Measurements from ENCODE around the gene ETV4.

DNA sequence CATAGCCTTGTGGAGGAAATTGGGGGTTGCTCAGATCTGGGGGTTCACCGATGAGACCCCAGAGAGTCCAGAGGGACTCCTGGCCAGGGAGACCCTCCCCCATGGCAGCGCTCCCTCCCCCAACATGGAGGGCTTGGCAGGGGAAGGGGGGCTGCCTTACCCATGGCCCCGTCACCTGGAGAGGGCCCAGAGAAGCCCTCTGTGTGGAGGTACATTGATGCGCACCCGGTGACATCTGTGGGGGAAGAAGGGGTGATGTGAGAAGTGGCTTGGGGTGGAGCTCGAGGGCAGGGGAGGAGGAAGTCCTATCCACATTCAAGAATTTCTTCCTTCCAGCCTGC, 16.2 kb downstream of the ETV4 start:
- TF ChIP-seq, protein P1, sequence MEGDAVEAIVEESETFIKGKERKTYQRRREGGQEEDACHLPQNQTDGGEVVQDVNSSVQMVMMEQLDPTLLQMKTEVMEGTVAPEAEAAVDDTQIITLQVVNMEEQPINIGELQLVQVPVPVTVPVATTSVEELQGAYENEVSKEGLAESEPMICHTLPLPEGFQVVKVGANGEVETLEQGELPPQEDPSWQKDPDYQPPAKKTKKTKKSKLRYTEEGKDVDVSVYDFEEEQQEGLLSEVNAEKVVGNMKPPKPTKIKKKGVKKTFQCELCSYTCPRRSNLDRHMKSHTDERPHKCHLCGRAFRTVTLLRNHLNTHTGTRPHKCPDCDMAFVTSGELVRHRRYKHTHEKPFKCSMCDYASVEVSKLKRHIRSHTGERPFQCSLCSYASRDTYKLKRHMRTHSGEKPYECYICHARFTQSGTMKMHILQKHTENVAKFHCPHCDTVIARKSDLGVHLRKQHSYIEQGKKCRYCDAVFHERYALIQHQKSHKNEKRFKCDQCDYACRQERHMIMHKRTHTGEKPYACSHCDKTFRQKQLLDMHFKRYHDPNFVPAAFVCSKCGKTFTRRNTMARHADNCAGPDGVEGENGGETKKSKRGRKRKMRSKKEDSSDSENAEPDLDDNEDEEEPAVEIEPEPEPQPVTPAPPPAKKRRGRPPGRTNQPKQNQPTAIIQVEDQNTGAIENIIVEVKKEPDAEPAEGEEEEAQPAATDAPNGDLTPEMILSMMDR (IDR thresholded peaks at IDR 0.05): no peak
- TF ChIP-seq EZH2 (IDR thresholded peaks at IDR 0.05; ENCODE audit: borderline replicate concordance, insufficient read depth, low read depth, low read length, poor library complexity, severe bottlenecking): no peak
